GM12891 (cell line): ENCODE measurements around the gene RFWD3.

ENCODE experiments used
- POLR2A ChIP-seq: IDR thresholded peaks from 2 replicates; pipeline ENCODE4 v1.6.1; 2011; ENCODE audit warnings: low read depth, low read length, control low read depth
- POLR2AphosphoS5 ChIP-seq: IDR thresholded peaks from 2 replicates; pipeline ENCODE4 v1.6.1; 2011; ENCODE audit warnings: low read depth, low read length, control low read depth
- SPI1 ChIP-seq: IDR thresholded peaks from 2 replicates; pipeline ENCODE4 v1.6.1; 2011; ENCODE audit warnings: low read depth, low read length, control low read depth

DNA sequence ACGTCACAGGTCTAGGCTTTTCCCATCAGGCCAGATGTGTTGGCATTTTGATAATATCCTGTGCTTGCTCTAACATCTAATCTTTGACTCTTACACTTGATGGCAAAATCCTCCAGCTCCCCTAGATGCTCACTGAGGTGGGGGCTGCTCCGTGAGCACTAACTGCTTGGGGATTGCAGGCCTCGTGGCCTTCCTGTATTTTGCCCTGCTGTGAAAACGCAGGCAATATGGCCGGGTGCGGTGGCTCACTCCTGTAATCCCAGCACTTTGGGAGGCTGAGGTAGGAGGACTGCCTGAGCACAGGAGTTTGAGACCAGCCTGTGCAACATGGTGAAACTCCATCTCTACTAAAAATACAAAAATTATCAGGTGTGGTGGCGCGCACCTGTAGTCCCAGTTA, 43.7 kb upstream of the RFWD3 start:
- TF ChIP-seq POLR2A: no peak
- TF ChIP-seq SPI1: no peak
- no peak for TF ChIP-seq POLR2AphosphoS5
